ENCODE data around the gene ZSCAN29. TPM values are rescaled to one million over a fixed set of nuclear protein-coding genes. Genes with fewer than 3 reads are reported as not detected.

ZSCAN29 gene
- total RNA-seq, 2 donors from 2014 or later = 18.3 to 26.2 TPM

DNA sequence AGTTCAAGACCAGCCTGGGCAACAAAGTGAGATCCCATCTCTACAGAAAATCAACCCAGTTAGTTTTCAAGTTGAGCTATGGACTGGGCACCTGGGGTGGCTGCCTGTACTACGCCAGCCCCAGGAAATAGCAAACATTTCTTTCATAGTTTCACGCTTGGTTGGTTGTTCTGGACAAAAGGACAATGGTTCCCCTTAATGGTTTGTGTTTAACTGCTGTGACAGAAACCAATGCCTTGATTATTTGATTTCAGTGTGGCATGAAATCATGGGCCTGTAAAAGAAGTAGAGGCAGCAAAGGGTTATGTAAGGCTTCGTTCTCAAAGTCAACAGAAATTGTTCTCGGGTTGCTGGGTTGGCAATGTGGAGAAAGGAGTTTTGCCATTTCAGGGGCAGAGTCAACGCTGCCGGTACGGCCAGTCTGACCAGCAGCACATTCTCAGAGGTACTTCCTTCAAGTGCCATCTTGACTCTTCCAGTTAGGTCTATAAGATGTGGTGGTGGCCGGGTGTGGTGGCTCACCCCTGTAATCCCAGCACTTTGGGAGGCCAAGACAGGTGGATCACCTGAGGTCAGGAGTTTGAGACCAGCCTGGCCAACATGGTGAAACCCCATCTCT lies 53.2 kb downstream of the ZSCAN29 start:
- Histone ChIP-seq H3K4me3 (no peak overlapping the region), H3K27me3 (replicated peaks; ENCODE audit: insufficient read depth) (no peaks in the 10 kb centered on the region), H3K36me3 (no peaks in the 10 kb centered on the region), H3K27ac (no peak overlapping the region), H3K9me3 (no peaks in the 10 kb centered on the region), H3K4me1 (replicated peaks) (no peaks in the 10 kb centered on the region)
- intact Hi-C loops (cut with DNase I) = no loop called here
- WGBS = 56% methylated on average over 8 of the region's 8 CpGs
- TF ChIP-seq POLR2A (IDR thresholded peaks at IDR 0.05) = no peak
- TF ChIP-seq POLR2AphosphoS5 (IDR thresholded peaks at IDR 0.05) = peak; percentile 50
- TF ChIP-seq, protein P1, sequence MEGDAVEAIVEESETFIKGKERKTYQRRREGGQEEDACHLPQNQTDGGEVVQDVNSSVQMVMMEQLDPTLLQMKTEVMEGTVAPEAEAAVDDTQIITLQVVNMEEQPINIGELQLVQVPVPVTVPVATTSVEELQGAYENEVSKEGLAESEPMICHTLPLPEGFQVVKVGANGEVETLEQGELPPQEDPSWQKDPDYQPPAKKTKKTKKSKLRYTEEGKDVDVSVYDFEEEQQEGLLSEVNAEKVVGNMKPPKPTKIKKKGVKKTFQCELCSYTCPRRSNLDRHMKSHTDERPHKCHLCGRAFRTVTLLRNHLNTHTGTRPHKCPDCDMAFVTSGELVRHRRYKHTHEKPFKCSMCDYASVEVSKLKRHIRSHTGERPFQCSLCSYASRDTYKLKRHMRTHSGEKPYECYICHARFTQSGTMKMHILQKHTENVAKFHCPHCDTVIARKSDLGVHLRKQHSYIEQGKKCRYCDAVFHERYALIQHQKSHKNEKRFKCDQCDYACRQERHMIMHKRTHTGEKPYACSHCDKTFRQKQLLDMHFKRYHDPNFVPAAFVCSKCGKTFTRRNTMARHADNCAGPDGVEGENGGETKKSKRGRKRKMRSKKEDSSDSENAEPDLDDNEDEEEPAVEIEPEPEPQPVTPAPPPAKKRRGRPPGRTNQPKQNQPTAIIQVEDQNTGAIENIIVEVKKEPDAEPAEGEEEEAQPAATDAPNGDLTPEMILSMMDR (IDR thresholded peaks at IDR 0.05) = no peak
- peak; percentile 24 for DNase-seq (ENCODE audit: low spot score)

DNA sequence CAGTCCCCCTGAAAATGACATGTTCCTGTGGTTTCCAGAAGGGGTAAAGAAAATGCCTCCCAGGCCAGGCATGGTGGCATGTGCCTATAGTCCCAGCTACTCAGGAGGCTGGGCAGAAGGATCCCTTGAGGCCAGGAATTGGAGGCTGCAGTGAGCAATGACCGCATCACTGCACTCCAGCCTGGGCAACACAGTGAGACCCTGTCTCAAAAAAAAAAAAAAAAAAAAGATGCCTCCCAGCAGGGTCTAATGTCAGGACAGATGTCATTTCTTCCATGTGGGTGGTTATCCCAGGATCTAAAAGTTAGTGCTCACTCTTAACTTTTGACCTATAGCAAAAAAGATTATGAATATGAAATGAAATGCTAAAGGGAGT lies 53.9 kb downstream of the ZSCAN29 start:
- H3K27ac ChIP-seq = no peak overlapping the region

DNA sequence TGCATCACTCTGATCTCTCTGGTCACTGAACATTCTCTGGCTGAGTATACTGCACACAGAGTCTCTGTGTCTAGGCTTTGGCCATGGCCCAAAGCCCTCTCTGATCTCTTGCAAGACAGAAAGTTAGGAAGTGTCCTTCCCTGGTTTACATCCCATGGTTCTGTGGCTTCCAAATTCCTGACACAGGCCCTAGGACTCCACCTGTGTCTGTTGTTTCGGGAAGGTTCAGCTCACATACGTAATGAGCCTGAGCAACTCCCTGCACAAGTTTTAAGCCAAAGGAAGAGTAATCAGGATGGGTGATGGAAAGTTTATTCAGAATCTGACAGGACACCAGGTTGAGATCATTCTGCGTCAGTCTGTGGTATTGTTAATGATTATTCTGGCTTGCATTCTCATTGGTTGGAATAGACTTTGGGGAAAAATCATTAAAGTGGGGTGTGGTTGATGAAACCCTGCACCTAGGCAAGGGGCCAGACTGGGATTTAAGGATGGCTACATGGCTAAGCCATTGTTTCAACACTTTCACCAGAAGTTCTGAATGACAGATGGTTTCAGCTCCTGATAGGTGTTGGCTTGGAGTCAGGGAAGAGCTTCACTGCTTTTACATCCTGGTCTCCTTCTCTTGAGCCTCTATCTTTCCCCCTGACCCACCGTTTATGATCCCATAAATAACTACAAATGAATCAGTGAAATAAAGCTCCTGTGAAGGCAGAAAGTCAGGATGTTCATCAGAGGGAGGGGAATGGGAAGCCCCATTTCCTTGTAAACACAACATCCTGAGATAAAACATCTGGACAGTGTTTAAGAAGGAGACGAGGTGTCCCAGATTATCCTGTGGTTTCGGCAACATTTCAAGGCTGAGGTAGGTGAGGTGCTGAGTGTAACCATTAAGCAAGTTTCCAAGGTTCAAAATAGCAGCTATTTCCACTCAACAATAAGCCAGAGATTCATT lies 54.5 kb downstream of the ZSCAN29 start:
- intact Hi-C loops (cut with DNase I) = no loop called here
- no peak for DNase-seq (ENCODE audit: low spot score)
- TF ChIP-seq, protein P1 (IDR thresholded peaks at IDR 0.05) = no peak
- no peak for TF ChIP-seq POLR2A (IDR thresholded peaks at IDR 0.05)
- no peak for TF ChIP-seq POLR2AphosphoS5 (IDR thresholded peaks at IDR 0.05)
- Histone ChIP-seq H3K27me3 (replicated peaks; ENCODE audit: insufficient read depth) (no peaks in the 10 kb centered on the region), H3K4me3 (no peak overlapping the region), H3K4me1 (replicated peaks) (no peaks in the 10 kb centered on the region), H3K36me3 (no peaks in the 10 kb centered on the region), H3K9me3 (no peaks in the 10 kb centered on the region), H3K27ac (peak overlapping the region in 1 of 2 donors; percentile 1)
- WGBS = 52% methylated on average over 6 of the region's 6 CpGs

More for the DNA sequence above, 53.9 kb downstream of the ZSCAN29 start:
- H3K27me3 ChIP-seq (replicated peaks; ENCODE audit: insufficient read depth) = no peaks in the 10 kb centered on the region
- H3K4me3 ChIP-seq = no peak overlapping the region
- H3K4me1 ChIP-seq (replicated peaks) = no peaks in the 10 kb centered on the region
- DNase-seq (ENCODE audit: low spot score) = no peak
- H3K9me3 ChIP-seq = no peaks in the 10 kb centered on the region
- 94% methylated on average over 1 of the region's 1 CpG for WGBS
- TF ChIP-seq POLR2A (IDR thresholded peaks at IDR 0.05) (no peak), POLR2AphosphoS5 (IDR thresholded peaks at IDR 0.05) (no peak)
- TF ChIP-seq, protein P1 (IDR thresholded peaks at IDR 0.05) = no peak
- H3K36me3 ChIP-seq = no peaks in the 10 kb centered on the region
- intact Hi-C loops (cut with DNase I) = no loop called here

- WGBS = 64% methylated on average over 3 of the region's 3 CpGs
- Histone ChIP-seq H3K9me3 (no peaks in the 10 kb centered on the region), H3K36me3 (no peaks in the 10 kb centered on the region), H3K27ac (no peak overlapping the region), H3K4me3 (no peak overlapping the region), H3K4me1 (replicated peaks) (no peaks in the 10 kb centered on the region), H3K27me3 (replicated peaks; ENCODE audit: insufficient read depth) (no peaks in the 10 kb centered on the region)
- no peak for DNase-seq (ENCODE audit: low spot score)
- TF ChIP-seq POLR2AphosphoS5 (IDR thresholded peaks at IDR 0.05) (no peak), POLR2A (IDR thresholded peaks at IDR 0.05) (no peak)
- TF ChIP-seq, protein P1 (IDR thresholded peaks at IDR 0.05) = no peak
- intact Hi-C loops (cut with DNase I) = no loop called here
These were observed 56.7 kb downstream of the ZSCAN29 start for GRCh38 chr15:43314171-43314570.

All from prostate gland (tissue), 2 donors.